ENCODE measurements around the gene SERPINB6.

Gene SERPINB6

DNA sequence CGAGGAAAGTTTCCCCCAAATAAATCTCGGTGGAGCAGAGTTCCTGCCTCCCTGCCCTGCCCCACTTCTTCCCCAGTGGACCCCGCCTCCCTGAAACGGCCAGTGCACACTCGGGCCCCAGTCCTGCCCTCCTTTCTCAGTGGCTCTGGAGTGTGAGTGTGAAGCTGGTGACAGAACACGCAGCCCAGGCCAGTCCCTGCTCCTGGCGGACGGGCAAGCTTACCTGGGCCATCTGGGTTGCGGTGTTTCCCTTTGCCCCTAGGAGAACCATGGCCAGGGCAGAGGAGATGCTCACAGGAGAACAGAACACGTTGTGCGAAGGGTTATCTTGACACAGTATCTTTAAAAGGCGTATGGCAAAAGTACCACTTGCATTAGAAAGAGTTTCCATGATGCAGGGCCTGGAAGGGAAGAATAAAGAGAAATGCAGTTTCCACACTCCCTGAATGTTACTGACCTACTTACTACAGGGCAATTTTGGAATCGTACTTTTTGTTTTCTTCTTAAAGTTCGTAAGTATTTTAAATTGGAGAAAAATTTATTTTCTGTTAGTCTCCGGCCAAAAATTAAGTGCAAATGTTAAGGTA lies 71.1 kb downstream of the SERPINB6 start:
- no peak overlapping the region for H3K27ac ChIP-seq (replicated peaks)
- H3K27me3 ChIP-seq (ENCODE audit: insufficient read depth, poor library complexity, severe bottlenecking) = peaks cover 12% of the 10 kb centered on the region
- TF ChIP-seq, protein P1, sequence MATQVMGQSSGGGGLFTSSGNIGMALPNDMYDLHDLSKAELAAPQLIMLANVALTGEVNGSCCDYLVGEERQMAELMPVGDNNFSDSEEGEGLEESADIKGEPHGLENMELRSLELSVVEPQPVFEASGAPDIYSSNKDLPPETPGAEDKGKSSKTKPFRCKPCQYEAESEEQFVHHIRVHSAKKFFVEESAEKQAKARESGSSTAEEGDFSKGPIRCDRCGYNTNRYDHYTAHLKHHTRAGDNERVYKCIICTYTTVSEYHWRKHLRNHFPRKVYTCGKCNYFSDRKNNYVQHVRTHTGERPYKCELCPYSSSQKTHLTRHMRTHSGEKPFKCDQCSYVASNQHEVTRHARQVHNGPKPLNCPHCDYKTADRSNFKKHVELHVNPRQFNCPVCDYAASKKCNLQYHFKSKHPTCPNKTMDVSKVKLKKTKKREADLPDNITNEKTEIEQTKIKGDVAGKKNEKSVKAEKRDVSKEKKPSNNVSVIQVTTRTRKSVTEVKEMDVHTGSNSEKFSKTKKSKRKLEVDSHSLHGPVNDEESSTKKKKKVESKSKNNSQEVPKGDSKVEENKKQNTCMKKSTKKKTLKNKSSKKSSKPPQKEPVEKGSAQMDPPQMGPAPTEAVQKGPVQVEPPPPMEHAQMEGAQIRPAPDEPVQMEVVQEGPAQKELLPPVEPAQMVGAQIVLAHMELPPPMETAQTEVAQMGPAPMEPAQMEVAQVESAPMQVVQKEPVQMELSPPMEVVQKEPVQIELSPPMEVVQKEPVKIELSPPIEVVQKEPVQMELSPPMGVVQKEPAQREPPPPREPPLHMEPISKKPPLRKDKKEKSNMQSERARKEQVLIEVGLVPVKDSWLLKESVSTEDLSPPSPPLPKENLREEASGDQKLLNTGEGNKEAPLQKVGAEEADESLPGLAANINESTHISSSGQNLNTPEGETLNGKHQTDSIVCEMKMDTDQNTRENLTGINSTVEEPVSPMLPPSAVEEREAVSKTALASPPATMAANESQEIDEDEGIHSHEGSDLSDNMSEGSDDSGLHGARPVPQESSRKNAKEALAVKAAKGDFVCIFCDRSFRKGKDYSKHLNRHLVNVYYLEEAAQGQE (IDR thresholded peaks at IDR 0.05; ENCODE audit: insufficient replicate concordance, low read depth) = no peak
- no peak for TF ChIP-seq GABPA (IDR thresholded peaks at IDR 0.05; ENCODE audit: low read depth)
- no peak for TF ChIP-seq POLR2AphosphoS5 (IDR thresholded peaks at IDR 0.05; ENCODE audit: low read depth)
- no peak for TF ChIP-seq SPI1 (IDR thresholded peaks at IDR 0.05; ENCODE audit: borderline replicate concordance, low read depth)
- TF ChIP-seq, protein P2, sequence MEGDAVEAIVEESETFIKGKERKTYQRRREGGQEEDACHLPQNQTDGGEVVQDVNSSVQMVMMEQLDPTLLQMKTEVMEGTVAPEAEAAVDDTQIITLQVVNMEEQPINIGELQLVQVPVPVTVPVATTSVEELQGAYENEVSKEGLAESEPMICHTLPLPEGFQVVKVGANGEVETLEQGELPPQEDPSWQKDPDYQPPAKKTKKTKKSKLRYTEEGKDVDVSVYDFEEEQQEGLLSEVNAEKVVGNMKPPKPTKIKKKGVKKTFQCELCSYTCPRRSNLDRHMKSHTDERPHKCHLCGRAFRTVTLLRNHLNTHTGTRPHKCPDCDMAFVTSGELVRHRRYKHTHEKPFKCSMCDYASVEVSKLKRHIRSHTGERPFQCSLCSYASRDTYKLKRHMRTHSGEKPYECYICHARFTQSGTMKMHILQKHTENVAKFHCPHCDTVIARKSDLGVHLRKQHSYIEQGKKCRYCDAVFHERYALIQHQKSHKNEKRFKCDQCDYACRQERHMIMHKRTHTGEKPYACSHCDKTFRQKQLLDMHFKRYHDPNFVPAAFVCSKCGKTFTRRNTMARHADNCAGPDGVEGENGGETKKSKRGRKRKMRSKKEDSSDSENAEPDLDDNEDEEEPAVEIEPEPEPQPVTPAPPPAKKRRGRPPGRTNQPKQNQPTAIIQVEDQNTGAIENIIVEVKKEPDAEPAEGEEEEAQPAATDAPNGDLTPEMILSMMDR (IDR thresholded peaks at IDR 0.05; ENCODE audit: insufficient read depth, low read length) = no peak
- DNase-seq (ENCODE audit: low read depth in 1 of 2, low spot score in 1 of 2) = no peak
- no peak overlapping the region for H3K4me3 ChIP-seq (replicated peaks; ENCODE audit: insufficient read depth, low read length)

DNA sequence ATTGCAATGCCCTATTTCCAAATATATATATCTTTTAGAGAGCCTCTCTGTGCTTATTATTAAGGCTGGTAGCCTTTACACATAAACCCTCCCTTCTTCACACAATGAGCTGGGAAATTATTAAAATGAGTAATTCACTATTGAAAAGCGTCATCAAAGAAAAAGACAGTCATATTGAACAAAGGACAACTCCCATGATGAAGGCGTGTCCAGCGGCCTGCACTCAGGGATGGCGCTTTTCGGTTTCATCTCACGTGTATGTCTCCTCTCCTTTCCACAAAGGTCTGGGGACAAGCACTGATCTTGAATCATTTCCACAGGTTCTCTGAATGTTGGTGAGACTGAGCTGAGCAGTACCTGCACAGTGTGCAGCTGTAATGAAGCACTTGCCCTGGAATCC lies 71.8 kb downstream of the SERPINB6 start:
- peaks cover 12% of the 10 kb centered on the region for H3K27me3 ChIP-seq (ENCODE audit: insufficient read depth, poor library complexity, severe bottlenecking)
- no peak for DNase-seq (ENCODE audit: low read depth in 1 of 2, low spot score in 1 of 2)
- TF ChIP-seq, protein P1 (IDR thresholded peaks at IDR 0.05; ENCODE audit: insufficient replicate concordance, low read depth) = no peak
- TF ChIP-seq POLR2AphosphoS5 (IDR thresholded peaks at IDR 0.05; ENCODE audit: low read depth) = no peak
- H3K27ac ChIP-seq (replicated peaks) = no peak overlapping the region
- H3K4me3 ChIP-seq (replicated peaks; ENCODE audit: insufficient read depth, low read length) = no peak overlapping the region

All from HL-60 (cell line).